Measurements from ENCODE around the gene GNG12.

DNA sequence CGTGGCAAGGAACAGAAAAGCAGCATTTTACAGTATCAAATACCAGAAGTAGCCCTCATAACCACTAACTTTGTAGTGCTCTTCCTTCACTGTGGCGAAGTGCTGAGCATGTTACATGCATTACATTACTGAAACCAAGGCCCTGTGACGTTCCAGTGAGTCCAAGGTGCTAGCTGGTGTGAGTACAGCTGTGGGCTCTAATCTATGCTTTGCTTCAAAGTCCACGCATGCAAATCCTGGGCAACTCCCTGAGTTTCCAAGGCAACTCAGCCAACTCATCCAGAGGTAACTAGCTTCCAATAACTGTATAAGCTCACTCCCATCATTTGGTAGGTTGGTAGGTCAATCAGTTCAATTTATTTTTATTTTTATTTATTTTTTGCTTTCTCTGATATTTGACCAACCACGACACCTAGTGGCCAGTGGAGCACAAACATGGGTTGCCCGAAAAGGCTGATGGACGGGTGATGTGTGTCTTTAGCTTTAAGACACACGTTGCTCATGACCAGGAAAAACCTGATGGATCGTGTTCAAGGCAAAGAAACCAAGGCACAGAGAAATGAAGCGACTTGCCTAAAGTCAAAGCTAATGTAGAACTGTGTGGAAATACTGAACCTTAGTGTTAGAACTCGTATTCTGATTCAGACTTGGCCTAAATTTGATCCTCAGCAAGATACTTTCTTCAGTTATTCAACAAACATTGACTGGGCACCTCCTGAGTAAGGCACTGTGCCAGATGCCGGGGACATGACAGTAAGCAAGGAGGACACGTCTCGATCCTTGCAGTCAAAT is 73.0 kb downstream of the GNG12 start:
- no peak for TF ChIP-seq NFATC4 (CRISPR knock-in tag; IDR thresholded peaks at IDR 0.05)
- TF ChIP-seq SP1 (CRISPR knock-in tag; conservative IDR thresholded peaks at IDR 0.05) = no peak
- TF ChIP-seq ETV6 (CRISPR knock-in tag; IDR thresholded peaks at IDR 0.05) = no peak
- TF ChIP-seq ZNF121 (CRISPR knock-in tag; IDR thresholded peaks at IDR 0.05) = no peak
